ENCODE data around the gene H6PD. TPM values are rescaled to one million over a fixed set of nuclear protein-coding genes. Genes with fewer than 3 reads are reported as not detected.
A peak's percentile ranks its signal among the peaks of the same experiment; 100 is the strongest.

The H6PD gene
- total and polyA plus RNA-seq, 2 donors from 2014 or later: 5.7 to 64.3 TPM

DNA sequence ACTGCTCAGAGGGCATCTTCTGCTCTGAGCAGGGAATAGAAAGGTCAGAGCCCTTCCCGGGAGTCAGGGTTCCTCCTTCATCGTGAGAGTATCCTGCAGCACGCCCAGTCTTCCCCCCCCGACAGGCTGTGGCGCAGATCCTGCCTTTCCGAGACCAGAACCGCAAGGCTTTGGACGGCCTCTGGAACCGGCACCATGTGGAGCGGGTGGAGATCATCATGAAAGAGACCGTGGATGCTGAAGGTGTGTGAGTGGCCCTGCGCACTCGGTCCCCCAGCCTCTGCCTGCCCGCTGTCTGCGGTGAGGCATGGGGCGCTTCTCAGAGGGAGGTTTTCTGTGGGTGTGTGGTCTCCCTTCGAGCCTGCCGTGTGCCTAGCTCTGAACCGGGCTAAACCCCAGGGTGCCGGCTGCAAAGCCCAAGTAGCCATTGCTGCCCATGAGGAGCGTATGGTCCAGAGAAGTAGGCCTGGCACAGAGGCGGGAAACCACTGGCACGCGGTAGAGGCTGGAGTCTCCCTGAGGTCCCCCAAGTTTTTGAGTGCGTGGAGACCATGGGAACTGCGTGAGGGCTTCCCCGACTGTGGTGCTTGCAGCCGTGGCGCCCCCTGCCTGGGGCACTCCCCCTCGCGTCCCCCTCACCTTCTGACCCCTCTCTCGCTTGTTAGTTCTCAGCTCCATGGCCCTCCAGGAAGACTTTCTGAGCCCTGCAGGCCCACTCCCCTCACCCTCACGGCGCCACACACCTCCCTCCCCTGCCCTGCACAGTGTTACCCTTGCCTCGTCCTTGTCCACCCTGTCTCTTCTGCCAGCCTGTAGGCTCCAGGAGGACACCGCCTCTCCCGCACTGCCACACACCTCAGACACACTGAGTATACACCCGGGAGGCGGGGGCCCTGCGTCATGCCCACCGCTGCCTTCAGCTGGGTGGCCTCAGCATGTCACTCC is 12.5 kb downstream of the H6PD start:
- Histone ChIP-seq H3K9ac (ENCODE audit: low read length in 3 of 3) (no peak overlapping the region), H3K4me3 (ENCODE audit: low read length in 3 of 3) (no peak overlapping the region), H3K9me3 (ENCODE audit: control insufficient read depth in 2 of 3, insufficient read depth in 1 of 3, low read length in 3 of 3) (no peaks in the 10 kb centered on the region), H3K27ac (ENCODE audit: low read depth in 2 of 2, low read length in 2 of 2) (no peak overlapping the region), H3K4me1 (ENCODE audit: control insufficient read depth in 2 of 3, insufficient read depth in 2 of 3, low read depth in 1 of 3, low read length in 3 of 3) (peaks cover 0 to 30% (median 24%) of the 10 kb centered on the region in 3 donors), H3K27me3 (ENCODE audit: control insufficient read depth, insufficient read depth, low read length) (no peaks in the 10 kb centered on the region), H3K36me3 (ENCODE audit: control insufficient read depth in 2 of 3, insufficient read depth in 3 of 3, low read length in 3 of 3) (peaks cover 0 to 10% (median 5%) of the 10 kb centered on the region in 3 donors)
- DNase-seq: peak in 1 of 5 donors; percentile 35
- TF ChIP-seq, protein P1, sequence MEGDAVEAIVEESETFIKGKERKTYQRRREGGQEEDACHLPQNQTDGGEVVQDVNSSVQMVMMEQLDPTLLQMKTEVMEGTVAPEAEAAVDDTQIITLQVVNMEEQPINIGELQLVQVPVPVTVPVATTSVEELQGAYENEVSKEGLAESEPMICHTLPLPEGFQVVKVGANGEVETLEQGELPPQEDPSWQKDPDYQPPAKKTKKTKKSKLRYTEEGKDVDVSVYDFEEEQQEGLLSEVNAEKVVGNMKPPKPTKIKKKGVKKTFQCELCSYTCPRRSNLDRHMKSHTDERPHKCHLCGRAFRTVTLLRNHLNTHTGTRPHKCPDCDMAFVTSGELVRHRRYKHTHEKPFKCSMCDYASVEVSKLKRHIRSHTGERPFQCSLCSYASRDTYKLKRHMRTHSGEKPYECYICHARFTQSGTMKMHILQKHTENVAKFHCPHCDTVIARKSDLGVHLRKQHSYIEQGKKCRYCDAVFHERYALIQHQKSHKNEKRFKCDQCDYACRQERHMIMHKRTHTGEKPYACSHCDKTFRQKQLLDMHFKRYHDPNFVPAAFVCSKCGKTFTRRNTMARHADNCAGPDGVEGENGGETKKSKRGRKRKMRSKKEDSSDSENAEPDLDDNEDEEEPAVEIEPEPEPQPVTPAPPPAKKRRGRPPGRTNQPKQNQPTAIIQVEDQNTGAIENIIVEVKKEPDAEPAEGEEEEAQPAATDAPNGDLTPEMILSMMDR (IDR thresholded peaks at IDR 0.05; ENCODE audit: borderline replicate concordance, extremely low read depth, insufficient read depth): no peak
- FAIRE-seq: no peak
- intact Hi-C loops (cut with DNase I): no loop called here

DNA sequence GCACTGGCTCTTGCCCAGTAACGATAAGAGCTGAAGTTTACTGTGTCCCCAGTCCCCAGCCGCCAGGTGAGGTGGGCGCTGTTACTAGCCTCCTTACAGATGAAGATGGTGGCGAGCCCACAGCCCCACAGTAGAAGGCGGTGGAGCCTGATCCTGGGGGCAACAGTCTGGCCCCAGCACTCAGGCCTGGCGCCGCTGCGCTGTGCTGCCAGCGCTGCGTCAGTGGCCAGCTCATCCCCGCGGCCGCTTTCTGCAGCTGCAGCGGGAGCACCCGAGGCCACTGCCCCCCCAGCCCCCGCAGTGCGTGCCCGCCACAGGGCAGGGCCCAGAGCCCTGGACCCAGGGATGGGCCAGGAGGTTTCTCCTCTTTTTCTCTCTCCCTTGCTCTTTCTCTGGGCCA is 13.3 kb downstream of the H6PD start:
- peaks cover 0 to 24% (median 23%) of the 10 kb centered on the region in 3 donors for H3K4me1 ChIP-seq (ENCODE audit: control insufficient read depth in 2 of 3, insufficient read depth in 2 of 3, low read depth in 1 of 3, low read length in 3 of 3)
- FAIRE-seq: no peak
- DNase-seq: peak in 1 of 5 donors; percentile 66

DNA sequence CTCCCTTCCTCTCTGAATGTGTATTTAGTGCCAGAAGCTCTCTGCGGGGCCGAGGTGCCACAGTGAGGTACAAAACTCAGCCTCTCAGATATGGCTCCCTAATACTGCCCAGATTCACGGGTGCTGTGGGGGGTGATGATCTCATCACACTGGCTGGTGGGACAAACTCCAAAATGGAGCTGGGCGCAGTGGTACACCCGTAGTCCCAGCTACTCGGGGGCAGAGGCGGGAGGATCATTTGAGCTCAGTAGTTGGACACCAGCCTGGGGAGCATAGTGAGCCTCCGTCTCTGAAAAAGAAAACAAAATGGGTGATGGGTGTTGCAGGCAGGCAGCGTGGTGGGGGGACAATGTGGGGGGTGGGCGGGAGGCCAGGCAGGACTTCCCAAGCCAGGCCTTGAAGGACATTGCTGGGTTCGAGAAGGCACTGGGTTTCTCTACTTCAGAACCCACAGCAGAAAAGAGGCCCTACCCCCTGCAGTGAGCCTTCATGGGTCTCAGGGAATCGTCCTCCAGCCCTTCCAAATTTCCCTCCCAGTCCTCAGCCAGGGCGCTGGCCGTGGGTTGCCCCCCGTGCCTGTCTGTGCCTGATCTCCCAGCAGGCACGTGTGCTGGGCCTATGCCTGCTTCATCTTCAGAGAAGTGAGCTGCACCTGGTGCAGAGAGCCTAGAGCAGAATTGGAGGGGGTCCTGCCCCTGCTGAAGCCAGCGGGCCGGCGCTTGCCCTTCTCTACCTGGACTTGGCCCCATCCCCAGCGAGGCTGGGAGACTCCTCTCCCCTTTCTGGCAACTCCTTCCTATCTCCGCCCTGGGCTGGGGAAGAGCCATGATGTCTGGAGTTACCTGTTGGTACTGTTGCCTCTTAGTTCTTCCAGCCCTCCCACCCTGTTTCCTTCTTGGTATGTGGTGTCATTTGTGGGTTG is 14.0 kb downstream of the H6PD start:
- Histone ChIP-seq H3K4me3 (ENCODE audit: low read length in 3 of 3) (no peak overlapping the region), H3K9ac (ENCODE audit: low read length in 3 of 3) (no peak overlapping the region)
- intact Hi-C loops (cut with DNase I): no loop called here

More for the DNA sequence above, 13.3 kb downstream of the H6PD start:
- Histone ChIP-seq H3K9me3 (ENCODE audit: control insufficient read depth in 2 of 3, insufficient read depth in 1 of 3, low read length in 3 of 3) (no peaks in the 10 kb centered on the region), H3K4me3 (ENCODE audit: low read length in 3 of 3) (no peak overlapping the region), H3K36me3 (ENCODE audit: control insufficient read depth in 2 of 3, insufficient read depth in 3 of 3, low read length in 3 of 3) (peaks cover 0 to 10% (median 5%) of the 10 kb centered on the region in 3 donors), H3K9ac (ENCODE audit: low read length in 3 of 3) (no peak overlapping the region), H3K27ac (ENCODE audit: low read depth in 2 of 2, low read length in 2 of 2) (no peak overlapping the region), H3K27me3 (ENCODE audit: control insufficient read depth, insufficient read depth, low read length) (no peaks in the 10 kb centered on the region)
- intact Hi-C loops (cut with DNase I): no loop called here
- TF ChIP-seq, protein P1 (IDR thresholded peaks at IDR 0.05; ENCODE audit: borderline replicate concordance, extremely low read depth, insufficient read depth): no peak

More for the DNA sequence above, 14.0 kb downstream of the H6PD start:
- Histone ChIP-seq H3K4me1 (ENCODE audit: control insufficient read depth in 2 of 3, insufficient read depth in 2 of 3, low read depth in 1 of 3, low read length in 3 of 3) (peaks cover 0 to 25% (median 21%) of the 10 kb centered on the region in 3 donors), H3K36me3 (ENCODE audit: control insufficient read depth in 2 of 3, insufficient read depth in 3 of 3, low read length in 3 of 3) (peaks cover 0 to 10% (median 5%) of the 10 kb centered on the region in 3 donors), H3K27me3 (ENCODE audit: control insufficient read depth, insufficient read depth, low read length) (no peaks in the 10 kb centered on the region), H3K27ac (ENCODE audit: low read depth in 2 of 2, low read length in 2 of 2) (no peak overlapping the region), H3K9me3 (ENCODE audit: control insufficient read depth in 2 of 3, insufficient read depth in 1 of 3, low read length in 3 of 3) (no peaks in the 10 kb centered on the region)
- no peak for FAIRE-seq
- TF ChIP-seq, protein P1 (IDR thresholded peaks at IDR 0.05; ENCODE audit: borderline replicate concordance, extremely low read depth, insufficient read depth): no peak
- DNase-seq: peak in 2 of 5 donors; percentile 36 to 51
